SJCRH30 (cell line): ENCODE data around the gene COA7. TPM values are rescaled to one million over a fixed set of nuclear protein-coding genes. Genes with fewer than 3 reads are reported as not detected.
"Not testable (repeated sequence)": the region's sequence is repeated elsewhere in the genome, so short reads cannot be mapped to it uniquely, and the experiment has no call there.

Source experiments
- DNase-seq, 2 experiments: peaks; one replicate each; pipeline ENCODE4 v3.0.0-alpha.2; 2015 to 2020
- H3K27ac ChIP-seq: fragments of 250-450 bp; sonication (Bioruptor Pico); 2 replicates; pipeline ENCODE4 v1.5.1; 2020; ENCODE audit warnings: mild to moderate bottlenecking, moderate library complexity
- H3K27me3 ChIP-seq: fragments of 250-450 bp; sonication (Bioruptor Pico); 2 replicates; pipeline ENCODE4 v1.5.1; 2020; ENCODE audit warnings: mild to moderate bottlenecking, moderate library complexity
- H3K36me3 ChIP-seq: fragments of 250-450 bp; sonication (Bioruptor Pico); 2 replicates; pipeline ENCODE4 v1.5.1; 2020; ENCODE audit warnings: mild to moderate bottlenecking, moderate library complexity
- H3K4me1 ChIP-seq: fragments of 250-450 bp; sonication (Bioruptor Pico); 2 replicates; pipeline ENCODE4 v1.5.1; 2020; ENCODE audit warnings: mild to moderate bottlenecking, moderate library complexity
- H3K4me3 ChIP-seq: fragments of 250-450 bp; sonication (Bioruptor Pico); 2 replicates; pipeline ENCODE4 v1.5.1; 2020; ENCODE audit warnings: mild to moderate bottlenecking, moderate library complexity
- H3K9me3 ChIP-seq: fragments of 250-450 bp; sonication (Bioruptor Pico); replicated peaks from 2 replicates; pipeline ENCODE4 v1.5.1; 2020; ENCODE audit warnings: mild to moderate bottlenecking, moderate library complexity
- total RNA-seq: library from RNA; depleted of rRNA; stranded (reverse); fragments of >200 nt; shearing (Covaris generic); gene quantifications from 2 replicates; pipeline ENCODE4 v1.2.3, GENCODE V29; 2014

Gene COA7
- total RNA-seq, 1 experiment from 2014 or later, result 23.1 TPM

DNA sequence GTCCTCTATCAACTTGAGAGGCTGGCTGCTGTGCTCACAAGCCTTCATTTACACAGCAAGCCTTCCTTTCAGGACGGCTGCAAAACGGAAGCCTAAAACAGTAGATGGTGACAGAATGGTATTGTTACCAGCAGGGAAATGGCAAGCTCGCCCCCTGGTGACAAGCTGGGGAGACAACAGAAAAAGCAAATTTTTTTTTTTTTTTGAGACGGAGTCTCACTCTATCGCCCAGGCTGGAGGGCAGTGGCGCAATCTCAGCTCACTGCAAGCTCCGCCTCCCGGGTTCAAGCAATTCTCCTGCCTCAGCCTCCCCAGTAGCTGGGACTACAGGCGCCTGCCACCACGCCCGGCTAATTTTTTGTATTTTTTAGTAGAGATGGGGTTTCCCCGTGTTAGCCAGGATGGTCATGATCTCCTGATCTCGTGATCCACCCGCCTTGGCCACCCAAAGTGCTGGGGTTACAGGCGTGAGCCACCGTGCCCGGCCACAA, 11.8 kb downstream of the COA7 start:
- H3K4me1 ChIP-seq, H3K27ac ChIP-seq, H3K4me3 ChIP-seq, H3K27me3 ChIP-seq, H3K9me3 ChIP-seq: not testable (repeated sequence)
- peaks cover 49% of the 10 kb centered on the region for H3K36me3 ChIP-seq
- DNase-seq, result peak; percentile 63 to 84

- no peak overlapping the region for H3K27ac ChIP-seq
- no peaks in the 10 kb centered on the region for H3K27me3 ChIP-seq
- no peaks in the 10 kb centered on the region for H3K9me3 ChIP-seq
- peaks cover 38% of the 10 kb centered on the region for H3K36me3 ChIP-seq
- H3K4me3 ChIP-seq, result no peak overlapping the region
- no peak for DNase-seq
- H3K4me1 ChIP-seq, result 0 out of 2 replicates have a peak, but pooled peaks cover under 1% of the 10 kb centered on the region
Measured at GRCh38 chr1:52684545-52684944, 13.6 kb downstream of the COA7 start.

DNA sequence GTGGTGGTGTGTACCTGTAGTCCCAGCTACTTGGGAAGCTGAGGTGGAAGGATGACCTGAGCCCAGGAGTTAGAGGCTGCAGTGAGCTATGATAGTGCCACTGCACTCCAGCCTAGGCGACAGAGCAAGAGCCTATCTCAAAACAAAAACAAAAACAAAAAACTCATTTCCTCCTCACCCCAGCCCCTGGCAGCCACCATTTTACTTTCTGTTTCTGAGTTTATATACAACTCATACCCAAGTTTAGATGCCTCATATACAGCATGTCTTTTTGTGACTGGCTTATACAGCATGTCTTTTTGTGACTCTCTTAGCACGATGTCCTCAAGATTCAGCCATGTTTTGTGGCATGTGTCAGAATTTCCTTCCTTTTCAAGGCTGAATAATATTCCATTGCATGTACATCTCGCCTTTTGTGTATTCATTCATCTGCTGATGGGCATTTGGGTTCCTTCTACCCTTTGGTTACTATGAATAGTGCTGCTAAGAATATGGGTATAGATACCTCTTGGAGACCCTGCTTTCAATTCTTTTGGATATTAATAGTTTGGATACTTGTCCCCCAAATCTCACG, 14.7 kb downstream of the COA7 start:
- Histone ChIP-seq H3K4me1 (0 out of 2 replicates have a peak, but pooled peaks cover 3% of the 10 kb centered on the region), H3K36me3 (peaks cover 29% of the 10 kb centered on the region), H3K4me3 (no peak overlapping the region), H3K27ac (no peak overlapping the region), H3K27me3 (no peaks in the 10 kb centered on the region), H3K9me3 (no peaks in the 10 kb centered on the region)
- DNase-seq, result no peak

- Histone ChIP-seq H3K27ac (no peak overlapping the region), H3K27me3 (no peaks in the 10 kb centered on the region), H3K4me3 (no peak overlapping the region), H3K9me3 (no peaks in the 10 kb centered on the region), H3K4me1 (0 out of 2 replicates have a peak, but pooled peaks cover 3% of the 10 kb centered on the region), H3K36me3 (peaks cover 7% of the 10 kb centered on the region; the same call in 1 of the 2 replicates)
- no peak for DNase-seq
Measured at GRCh38 chr1:52681136-52681535, 17.0 kb downstream of the COA7 start.

GRCh38 chr1:52680353-52680752, 17.8 kb downstream of the COA7 start:
- no peaks in the 10 kb centered on the region for H3K9me3 ChIP-seq
- peaks cover 2% of the 10 kb centered on the region; the same call in 1 of the 2 replicates for H3K36me3 ChIP-seq
- H3K4me1 ChIP-seq, result 0 out of 2 replicates have a peak, but pooled peaks cover 3% of the 10 kb centered on the region
- DNase-seq, result no peak
- H3K27me3 ChIP-seq, result no peaks in the 10 kb centered on the region
- no peak overlapping the region for H3K4me3 ChIP-seq
- H3K27ac ChIP-seq, result no peak overlapping the region

- no peak for DNase-seq
- Histone ChIP-seq H3K27me3 (no peaks in the 10 kb centered on the region), H3K4me3 (no peak overlapping the region), H3K27ac (no peak overlapping the region), H3K4me1 (0 out of 2 replicates have a peak, but pooled peaks cover 3% of the 10 kb centered on the region), H3K9me3 (no peaks in the 10 kb centered on the region), H3K36me3 (peaks cover 2% of the 10 kb centered on the region; the same call in 1 of the 2 replicates)
Measured at GRCh38 chr1:52679498-52679897, 18.6 kb downstream of the COA7 start.

DNA sequence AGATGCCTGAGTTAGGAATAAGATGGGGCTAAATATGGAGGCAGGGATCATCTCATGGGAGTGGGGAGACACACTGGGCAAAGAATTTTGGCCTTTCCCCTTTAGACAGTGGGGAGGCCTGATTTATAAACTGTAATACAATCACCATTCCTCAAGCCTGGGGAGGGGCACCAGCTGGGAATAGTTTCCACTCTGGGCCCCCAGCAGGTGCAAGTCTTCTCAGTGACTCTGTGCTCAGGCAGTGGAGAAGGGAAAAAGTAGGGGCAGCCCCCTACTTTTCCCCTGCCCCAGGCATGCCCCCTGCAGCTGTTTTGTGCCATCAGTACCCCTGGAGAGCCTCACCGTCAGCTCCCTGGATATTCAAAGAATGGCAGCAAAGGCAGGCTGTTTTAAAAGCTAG, 19.1 kb downstream of the COA7 start:
- 0 out of 2 replicates have a peak, but pooled peaks cover 3% of the 10 kb centered on the region for H3K4me1 ChIP-seq
- no peak overlapping the region for H3K4me3 ChIP-seq
- no peaks in the 10 kb centered on the region for H3K27me3 ChIP-seq
- DNase-seq, result peak; percentile 61 to 78
- 0 out of 2 replicates have a peak, but pooled peaks cover under 1% of the 10 kb centered on the region for H3K36me3 ChIP-seq
- no peaks in the 10 kb centered on the region for H3K9me3 ChIP-seq
- H3K27ac ChIP-seq, result no peak overlapping the region

DNA sequence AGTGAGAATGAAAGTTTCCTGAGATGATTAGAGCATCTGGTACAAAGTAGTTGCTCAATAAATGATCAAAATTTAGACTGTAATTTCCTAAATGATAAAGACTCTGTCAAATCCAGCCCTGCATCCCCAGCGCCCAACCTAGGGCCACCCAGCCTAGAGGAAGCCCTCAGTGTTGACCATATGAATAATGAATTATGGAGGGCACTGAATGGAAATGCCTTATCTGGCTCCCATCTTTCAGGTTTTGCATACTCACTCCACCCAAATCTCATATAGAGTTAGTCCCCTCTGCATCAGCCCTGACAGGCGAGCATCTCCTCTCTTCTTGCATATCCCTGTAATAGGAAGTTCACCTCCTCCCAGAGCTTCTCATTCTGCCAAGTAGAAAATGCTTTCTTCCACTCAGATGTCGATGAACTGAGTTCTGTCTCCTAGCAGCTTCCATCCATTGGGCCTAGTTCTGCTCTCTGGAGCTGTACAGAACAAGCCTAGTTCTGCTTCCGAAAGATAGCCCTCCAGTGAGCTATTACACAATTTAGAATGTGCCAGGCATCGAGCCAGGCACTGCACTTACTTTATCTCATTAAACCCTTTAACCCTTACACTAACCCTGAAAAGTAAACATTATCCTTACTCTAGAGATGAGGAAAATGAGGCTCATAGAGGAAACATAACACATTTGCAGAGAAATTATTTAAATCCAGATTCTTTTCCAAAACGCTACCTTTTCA, 20.9 kb downstream of the COA7 start:
- Histone ChIP-seq H3K9me3 (no peaks in the 10 kb centered on the region), H3K4me1 (0 out of 2 replicates have a peak, but pooled peaks cover 3% of the 10 kb centered on the region), H3K36me3 (no peaks in the 10 kb centered on the region), H3K27ac (no peak overlapping the region), H3K27me3 (no peaks in the 10 kb centered on the region), H3K4me3 (no peak overlapping the region)
- DNase-seq, result no peak

GRCh38 chr1:52676249-52676903, 21.8 kb downstream of the COA7 start:
- no peaks in the 10 kb centered on the region for H3K9me3 ChIP-seq
- no peaks in the 10 kb centered on the region for H3K27me3 ChIP-seq
- 0 out of 2 replicates have a peak, but pooled peaks cover 3% of the 10 kb centered on the region for H3K4me1 ChIP-seq
- H3K4me3 ChIP-seq, result no peak overlapping the region
- no peaks in the 10 kb centered on the region for H3K36me3 ChIP-seq
- DNase-seq, result no peak
- H3K27ac ChIP-seq, result no peak overlapping the region

GRCh38 chr1:52674497-52675384, 23.4 kb downstream of the COA7 start:
- H3K27ac ChIP-seq, result no peak overlapping the region
- H3K4me3 ChIP-seq, result no peak overlapping the region
- H3K36me3 ChIP-seq, result no peaks in the 10 kb centered on the region
- DNase-seq, result no peak
- no peaks in the 10 kb centered on the region for H3K27me3 ChIP-seq
- 0 out of 2 replicates have a peak, but pooled peaks cover 3% of the 10 kb centered on the region for H3K4me1 ChIP-seq
- H3K9me3 ChIP-seq, result no peaks in the 10 kb centered on the region

GRCh38 chr1:52673513-52673912, 24.6 kb downstream of the COA7 start:
- Histone ChIP-seq H3K4me3 (no peak overlapping the region), H3K9me3 (no peaks in the 10 kb centered on the region), H3K27ac (no peak overlapping the region), H3K36me3 (no peaks in the 10 kb centered on the region), H3K27me3 (no peaks in the 10 kb centered on the region), H3K4me1 (no peaks in the 10 kb centered on the region)
- DNase-seq, result no peak

DNA sequence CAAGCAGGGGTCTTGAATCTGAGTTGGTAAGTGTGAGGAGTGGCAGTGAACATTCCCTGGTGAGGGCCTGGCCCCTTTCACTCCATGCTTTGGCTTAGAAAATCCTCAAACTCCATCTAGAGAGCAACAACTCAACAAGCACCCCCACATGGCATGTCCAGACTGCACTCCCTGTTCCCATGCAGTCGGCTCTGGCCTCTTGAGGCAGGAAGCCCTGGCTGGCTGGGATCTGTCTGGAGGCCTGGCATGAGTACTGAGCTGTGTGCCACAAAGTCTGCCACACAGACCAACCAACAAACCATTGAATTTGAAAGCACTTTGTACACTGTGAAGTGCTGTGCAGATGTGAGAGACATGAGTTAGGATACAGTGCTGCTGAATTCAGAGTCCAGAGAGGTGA, 25.2 kb downstream of the COA7 start:
- H3K27ac ChIP-seq, result no peak overlapping the region
- no peaks in the 10 kb centered on the region for H3K27me3 ChIP-seq
- DNase-seq, result no peak
- H3K4me1 ChIP-seq, result no peaks in the 10 kb centered on the region
- H3K4me3 ChIP-seq, result no peak overlapping the region
- H3K36me3 ChIP-seq, result no peaks in the 10 kb centered on the region
- H3K9me3 ChIP-seq, result no peaks in the 10 kb centered on the region

GRCh38 chr1:52670604-52671003, 27.5 kb downstream of the COA7 start:
- DNase-seq, result no peak
- no peaks in the 10 kb centered on the region for H3K4me1 ChIP-seq
- no peaks in the 10 kb centered on the region for H3K36me3 ChIP-seq
- H3K9me3 ChIP-seq, result no peaks in the 10 kb centered on the region
- no peaks in the 10 kb centered on the region; the same call in 1 of the 2 replicates for H3K27me3 ChIP-seq
- no peak overlapping the region for H3K27ac ChIP-seq
- H3K4me3 ChIP-seq, result no peak overlapping the region

GRCh38 chr1:52669696-52670095, 28.5 kb downstream of the COA7 start:
- H3K27me3 ChIP-seq, result no peaks in the 10 kb centered on the region; the same call in 1 of the 2 replicates
- no peak overlapping the region for H3K4me3 ChIP-seq
- no peaks in the 10 kb centered on the region for H3K36me3 ChIP-seq
- DNase-seq, result no peak
- no peak overlapping the region for H3K27ac ChIP-seq
- no peaks in the 10 kb centered on the region for H3K9me3 ChIP-seq
- H3K4me1 ChIP-seq, result no peaks in the 10 kb centered on the region
